GM06990 (cell line): ENCODE data around the gene PTMA.
A peak's percentile ranks its signal among the peaks of the same experiment; 100 is the strongest.

Source experiments
- DNase-seq: peaks from one replicate; pipeline ENCODE4 v3.0.0-alpha.2; 2011; ENCODE audit not compliant: insufficient read length; ENCODE audit errors: extremely low read depth
- H3K27me3 ChIP-seq: replicated peaks from 2 replicates; pipeline ENCODE4 v1.6.0; 2011; ENCODE audit warnings: low read length; ENCODE audit not compliant: control insufficient read depth, insufficient read depth
- H3K36me3 ChIP-seq: 2 replicates; pipeline ENCODE4 v1.5.1; 2011; ENCODE audit warnings: low read length; ENCODE audit not compliant: control insufficient read depth, insufficient read depth
- H3K4me3 ChIP-seq: replicated peaks from 2 replicates; pipeline ENCODE4 v1.5.1; 2011; ENCODE audit warnings: low read depth, mild to moderate bottlenecking, control low read depth, low read length
- CTCF ChIP-seq: IDR thresholded peaks from 2 replicates; pipeline ENCODE4 v1.5.1; 2011; ENCODE audit warnings: low read length, control low read depth, mild to moderate bottlenecking, inconsistent platforms; ENCODE audit not compliant: insufficient read depth, poor library complexity, severe bottlenecking

Gene PTMA

GRCh38 chr2:231701456-231702373, 6.6 kb upstream of the PTMA start:
- TF ChIP-seq CTCF: no peak
- no peak for DNase-seq
- no peaks in the 10 kb centered on the region for H3K27me3 ChIP-seq

GRCh38 chr2:231704017-231704416, 4.3 kb upstream of the PTMA start:
- Histone ChIP-seq H3K36me3 (no peaks in the 10 kb centered on the region), H3K4me3 (no peak overlapping the region), H3K27me3 (no peaks in the 10 kb centered on the region)
- no peak for TF ChIP-seq CTCF
- no peak for DNase-seq

More at GRCh38 chr2:231701456-231702373, 6.6 kb upstream of the PTMA start:
- Histone ChIP-seq H3K36me3 (no peaks in the 10 kb centered on the region), H3K4me3 (no peak overlapping the region)

GRCh38 chr2:231706731-231707624, 1.3 kb upstream of the PTMA start:
- Histone ChIP-seq H3K27me3 (no peaks in the 10 kb centered on the region), H3K4me3 (peak overlapping the region; percentile 78), H3K36me3 (peaks cover 4% of the 10 kb centered on the region)
- peak; percentile 94 for DNase-seq
- TF ChIP-seq CTCF: peak; percentile 92

- no peak for TF ChIP-seq CTCF
- no peaks in the 10 kb centered on the region for H3K27me3 ChIP-seq
- peaks cover 10% of the 10 kb centered on the region for H3K36me3 ChIP-seq
- H3K4me3 ChIP-seq: peak overlapping the region; percentile 67
- peak; percentile 82 for DNase-seq
These were observed 749 bp upstream of the PTMA start for GRCh38 chr2:231707625-231707926.

- Histone ChIP-seq H3K4me3 (peak overlapping the region; percentile 91), H3K27me3 (no peaks in the 10 kb centered on the region), H3K36me3 (peaks cover 14% of the 10 kb centered on the region)
- TF ChIP-seq CTCF: peak; percentile 14
- DNase-seq: peak; percentile 78
These were observed 679 bp downstream of the PTMA start for GRCh38 chr2:231708773-231709635.
